ENCODE results near the gene SPAG4.

SPAG4 gene

DNA sequence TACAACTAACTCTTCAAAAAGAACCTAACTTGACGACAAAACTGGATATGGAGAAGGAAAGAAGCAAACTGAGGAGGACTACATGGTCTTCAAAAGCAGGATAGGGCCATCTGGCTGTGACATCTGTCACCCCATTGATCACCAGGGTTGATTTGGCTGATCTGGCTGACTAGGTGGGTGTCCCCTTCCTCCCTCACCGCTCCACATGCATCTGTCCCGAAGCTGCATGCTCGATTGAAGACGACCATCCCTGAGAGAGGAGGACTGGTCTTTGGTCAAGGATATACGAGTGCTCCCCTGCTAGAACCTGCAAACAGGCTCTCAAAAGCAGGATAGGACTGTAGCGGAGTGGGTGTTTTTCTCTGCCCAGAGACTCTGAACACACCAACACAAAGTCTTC, 27.4 kb downstream of the SPAG4 start:
- H2AFZ ChIP-seq (ENCODE audit: low read length), result no peak overlapping the region
- peaks cover 25% of the 10 kb centered on the region for H3K79me2 ChIP-seq (ENCODE audit: low read length)
- H3K36me3 ChIP-seq (replicated peaks; ENCODE audit: insufficient read depth, low read length), result no peaks in the 10 kb centered on the region
- no peaks in the 10 kb centered on the region for H3K9me2 ChIP-seq (replicated peaks; ENCODE audit: insufficient read depth, low read length)
- no peaks in the 10 kb centered on the region for H3K9me3 ChIP-seq (replicated peaks; ENCODE audit: insufficient read depth, low read length)
- H3K4me3 ChIP-seq (ENCODE audit: low read length), result no peak overlapping the region
- no peaks in the 10 kb centered on the region for H4K20me1 ChIP-seq (ENCODE audit: insufficient read depth, low read length)
- no peak overlapping the region for H3K27ac ChIP-seq (ENCODE audit: low read length)
- no peak overlapping the region for H3K4me2 ChIP-seq (ENCODE audit: low read depth, low read length)
- no peaks in the 10 kb centered on the region for H3K27me3 ChIP-seq (replicated peaks; ENCODE audit: insufficient read depth, low read length)
- no peak overlapping the region for H3K9ac ChIP-seq (ENCODE audit: low read length)
- H3F3A ChIP-seq (ENCODE audit: insufficient read depth, low read length), result no peaks in the 10 kb centered on the region
- DNase-seq, result no peak
- TF ChIP-seq, protein P1, sequence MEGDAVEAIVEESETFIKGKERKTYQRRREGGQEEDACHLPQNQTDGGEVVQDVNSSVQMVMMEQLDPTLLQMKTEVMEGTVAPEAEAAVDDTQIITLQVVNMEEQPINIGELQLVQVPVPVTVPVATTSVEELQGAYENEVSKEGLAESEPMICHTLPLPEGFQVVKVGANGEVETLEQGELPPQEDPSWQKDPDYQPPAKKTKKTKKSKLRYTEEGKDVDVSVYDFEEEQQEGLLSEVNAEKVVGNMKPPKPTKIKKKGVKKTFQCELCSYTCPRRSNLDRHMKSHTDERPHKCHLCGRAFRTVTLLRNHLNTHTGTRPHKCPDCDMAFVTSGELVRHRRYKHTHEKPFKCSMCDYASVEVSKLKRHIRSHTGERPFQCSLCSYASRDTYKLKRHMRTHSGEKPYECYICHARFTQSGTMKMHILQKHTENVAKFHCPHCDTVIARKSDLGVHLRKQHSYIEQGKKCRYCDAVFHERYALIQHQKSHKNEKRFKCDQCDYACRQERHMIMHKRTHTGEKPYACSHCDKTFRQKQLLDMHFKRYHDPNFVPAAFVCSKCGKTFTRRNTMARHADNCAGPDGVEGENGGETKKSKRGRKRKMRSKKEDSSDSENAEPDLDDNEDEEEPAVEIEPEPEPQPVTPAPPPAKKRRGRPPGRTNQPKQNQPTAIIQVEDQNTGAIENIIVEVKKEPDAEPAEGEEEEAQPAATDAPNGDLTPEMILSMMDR (IDR thresholded peaks at IDR 0.05; ENCODE audit: low read length), result no peak
- TF ChIP-seq EZH2 (optimal IDR thresholded peaks at IDR 0.05; ENCODE audit: low read depth, low read length) (no peak), EZH2phosphoT487 (IDR thresholded peaks at IDR 0.05; ENCODE audit: low read length) (no peak)
- H3K4me1 ChIP-seq (ENCODE audit: low read length), result no peaks in the 10 kb centered on the region

DNA sequence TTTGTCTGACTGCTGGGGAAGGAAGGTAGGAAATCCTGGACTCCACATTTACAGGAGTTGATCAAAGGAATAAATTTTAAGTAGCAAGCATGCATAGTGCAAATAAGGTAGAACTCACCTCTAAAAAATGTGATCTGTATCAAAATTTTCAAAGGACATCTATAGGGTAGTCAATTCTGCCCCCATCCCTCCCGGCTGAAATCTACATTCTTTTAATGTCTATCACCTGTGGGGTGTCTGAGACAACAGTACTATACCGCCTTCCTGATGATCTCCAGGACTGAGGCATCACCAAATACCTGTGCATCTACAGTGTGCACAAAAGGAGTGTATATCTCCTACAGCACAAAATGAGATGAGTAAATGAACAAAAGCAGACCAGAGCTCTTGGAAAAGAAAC, 29.2 kb downstream of the SPAG4 start:
- Histone ChIP-seq H3K4me3 (ENCODE audit: low read length) (no peak overlapping the region), H3K27ac (ENCODE audit: low read length) (no peak overlapping the region), H3K4me2 (ENCODE audit: low read depth, low read length) (no peak overlapping the region), H3K9me2 (replicated peaks; ENCODE audit: insufficient read depth, low read length) (no peaks in the 10 kb centered on the region), H3K36me3 (replicated peaks; ENCODE audit: insufficient read depth, low read length) (no peaks in the 10 kb centered on the region), H3K79me2 (ENCODE audit: low read length) (peaks cover 37% of the 10 kb centered on the region), H3K27me3 (replicated peaks; ENCODE audit: insufficient read depth, low read length) (no peaks in the 10 kb centered on the region), H4K20me1 (ENCODE audit: insufficient read depth, low read length) (no peaks in the 10 kb centered on the region), H3K4me1 (ENCODE audit: low read length) (no peaks in the 10 kb centered on the region), H3K9ac (ENCODE audit: low read length) (no peak overlapping the region), H3F3A (ENCODE audit: insufficient read depth, low read length) (no peaks in the 10 kb centered on the region), H3K9me3 (replicated peaks; ENCODE audit: insufficient read depth, low read length) (no peaks in the 10 kb centered on the region), H2AFZ (ENCODE audit: low read length) (no peak overlapping the region)
- DNase-seq, result no peak
- no peak for TF ChIP-seq EZH2phosphoT487 (IDR thresholded peaks at IDR 0.05; ENCODE audit: low read length)

DNA sequence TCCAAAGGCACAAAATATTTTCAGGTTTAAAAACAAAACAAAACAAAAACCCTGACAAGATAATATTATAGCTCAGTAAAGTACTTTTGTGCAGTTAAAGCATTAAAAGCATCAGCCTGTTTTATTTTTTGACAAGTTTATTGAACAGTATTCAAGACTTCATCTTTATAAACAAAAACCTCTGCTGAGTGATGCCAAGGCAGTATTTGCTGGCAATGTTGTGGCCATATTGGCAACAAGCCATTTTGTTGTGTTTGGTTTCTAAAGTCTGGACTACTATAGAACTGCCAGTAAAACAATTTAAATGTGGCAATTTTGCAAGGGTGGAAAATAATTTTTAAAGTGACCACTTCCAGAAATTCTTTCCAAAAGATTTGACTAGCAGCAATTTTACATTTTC, 33.2 kb downstream of the SPAG4 start:
- Histone ChIP-seq H3K27ac (ENCODE audit: low read length) (no peak overlapping the region), H3K9me3 (replicated peaks; ENCODE audit: insufficient read depth, low read length) (no peaks in the 10 kb centered on the region), H3F3A (ENCODE audit: insufficient read depth, low read length) (0 out of 2 replicates have a peak, but pooled peaks cover 6% of the 10 kb centered on the region), H3K4me2 (ENCODE audit: low read depth, low read length) (no peak overlapping the region), H3K4me1 (ENCODE audit: low read length) (no peaks in the 10 kb centered on the region), H3K79me2 (ENCODE audit: low read length) (peaks cover 70% of the 10 kb centered on the region), H3K36me3 (replicated peaks; ENCODE audit: insufficient read depth, low read length) (peaks cover 11% of the 10 kb centered on the region), H3K9me2 (replicated peaks; ENCODE audit: insufficient read depth, low read length) (no peaks in the 10 kb centered on the region), H2AFZ (ENCODE audit: low read length) (no peak overlapping the region), H3K9ac (ENCODE audit: low read length) (no peak overlapping the region), H4K20me1 (ENCODE audit: insufficient read depth, low read length) (peaks cover 9% of the 10 kb centered on the region; the same call in 1 of the 2 replicates), H3K4me3 (ENCODE audit: low read length) (no peak overlapping the region), H3K27me3 (replicated peaks; ENCODE audit: insufficient read depth, low read length) (no peaks in the 10 kb centered on the region)
- no peak for TF ChIP-seq EZH2 (optimal IDR thresholded peaks at IDR 0.05; ENCODE audit: low read depth, low read length)
- TF ChIP-seq, protein P1 (IDR thresholded peaks at IDR 0.05; ENCODE audit: low read length), result no peak
- TF ChIP-seq EZH2phosphoT487 (IDR thresholded peaks at IDR 0.05; ENCODE audit: low read length), result no peak
- DNase-seq, result no peak

DNA sequence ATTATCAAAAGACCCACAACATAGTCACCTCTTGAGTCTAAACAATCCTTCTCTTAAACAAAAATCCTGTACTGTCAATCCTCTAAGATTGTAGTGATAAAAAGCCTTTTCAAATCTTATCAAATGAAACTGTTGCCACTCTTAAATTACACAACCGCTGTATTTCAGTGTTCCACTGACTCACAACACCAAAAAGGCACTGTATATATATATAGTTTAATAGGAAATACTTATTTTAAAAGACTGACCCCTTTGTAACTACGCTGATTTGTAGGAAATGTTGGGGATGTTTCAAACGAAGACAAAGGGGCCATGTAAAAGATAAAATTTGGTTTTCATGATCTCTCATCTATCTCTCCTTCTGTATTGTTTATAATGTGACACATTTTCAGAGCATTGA, 35.0 kb downstream of the SPAG4 start:
- Histone ChIP-seq H3K79me2 (ENCODE audit: low read length) (peaks cover 75% of the 10 kb centered on the region), H3K4me3 (ENCODE audit: low read length) (no peak overlapping the region), H3K9me2 (replicated peaks; ENCODE audit: insufficient read depth, low read length) (no peaks in the 10 kb centered on the region), H3K9me3 (replicated peaks; ENCODE audit: insufficient read depth, low read length) (no peaks in the 10 kb centered on the region), H3K27ac (ENCODE audit: low read length) (no peak overlapping the region), H3K36me3 (replicated peaks; ENCODE audit: insufficient read depth, low read length) (peaks cover 26% of the 10 kb centered on the region), H3K4me2 (ENCODE audit: low read depth, low read length) (no peak overlapping the region), H2AFZ (ENCODE audit: low read length) (no peak overlapping the region), H3K4me1 (ENCODE audit: low read length) (no peaks in the 10 kb centered on the region), H3K9ac (ENCODE audit: low read length) (no peak overlapping the region), H4K20me1 (ENCODE audit: insufficient read depth, low read length) (peaks cover 24% of the 10 kb centered on the region), H3K27me3 (replicated peaks; ENCODE audit: insufficient read depth, low read length) (no peaks in the 10 kb centered on the region), H3F3A (ENCODE audit: insufficient read depth, low read length) (0 out of 2 replicates have a peak, but pooled peaks cover 6% of the 10 kb centered on the region)
- no peak for DNase-seq
- TF ChIP-seq EZH2 (optimal IDR thresholded peaks at IDR 0.05; ENCODE audit: low read depth, low read length) (no peak), EZH2phosphoT487 (IDR thresholded peaks at IDR 0.05; ENCODE audit: low read length) (no peak)
- TF ChIP-seq, protein P1 (IDR thresholded peaks at IDR 0.05; ENCODE audit: low read length), result no peak
